ENCODE data around the gene OR2V2. TPM values are rescaled to one million over a fixed set of nuclear protein-coding genes. Genes with fewer than 3 reads are reported as not detected.

Gene OR2V2
- total and polyA plus RNA-seq, 10 of the 15 experiments (the other 5 are each of a cell fraction or from before 2014, with no cell fraction given), result 0.26 TPM; not detected in 9

GRCh38 chr5:181120761-181121160, 26.6 kb upstream of the OR2V2 start:
- Histone ChIP-seq H3K4me3 (no peak overlapping the region), H3K9ac (ENCODE audit: control insufficient read depth, insufficient read depth, low read length) (no peak overlapping the region), H4K20me1 (ENCODE audit: control insufficient read depth, insufficient read depth) (no peaks in the 10 kb centered on the region), H3K9me3 (replicated peaks; ENCODE audit: control insufficient read depth, insufficient read depth, low read length) (no peaks in the 10 kb centered on the region; the same call in 2 of the 3 replicates), H2AFZ (ENCODE audit: control insufficient read depth, low read depth, low read length) (no peak overlapping the region), H3K4me1 (ENCODE audit: control insufficient read depth, insufficient read depth, low read length) (no peaks in the 10 kb centered on the region), H3K36me3 (ENCODE audit: control insufficient read depth in 2 of 2, insufficient read depth in 2 of 2, low read length in 1 of 2) (no peaks in the 10 kb centered on the region), H3K79me2 (ENCODE audit: control insufficient read depth, insufficient read depth, low read length) (no peaks in the 10 kb centered on the region), H3K4me2 (ENCODE audit: control insufficient read depth, insufficient read depth) (no peak overlapping the region), H3K27ac (ENCODE audit: control insufficient read depth, insufficient read depth) (no peak overlapping the region), H3K27me3 (replicated peaks in 1 of 2; ENCODE audit: control insufficient read depth in 2 of 2, insufficient read depth in 2 of 2, low read length in 1 of 2) (peaks cover 0 to 3% of the 10 kb centered on the region in 2 experiments; a peak in 2 of 4 replicates)
- no peak for TF ChIP-seq STAT1 (conservative IDR thresholded peaks at IDR 0.05)
- TF ChIP-seq TBL1XR1 (IDR thresholded peaks at IDR 0.05; ENCODE audit: low read depth, low read length), result no peak
- no peak for TF ChIP-seq HDGF (IDR thresholded peaks at IDR 0.05)
- TF ChIP-seq ZNF207 (IDR thresholded peaks at IDR 0.05; ENCODE audit: borderline replicate concordance), result no peak
- TF ChIP-seq POLR2A (IDR thresholded peaks at IDR 0.05; ENCODE audit: low read depth, low read length), result no peak
- TF ChIP-seq ZNF384 (IDR thresholded peaks at IDR 0.05; ENCODE audit: borderline replicate concordance, low read depth, low read length), result no peak
- no peak for TF ChIP-seq PML (IDR thresholded peaks at IDR 0.05; ENCODE audit: low read length)
- TF ChIP-seq ESRRA (IDR thresholded peaks at IDR 0.05; ENCODE audit: low read length), result no peak
- TF ChIP-seq, protein P1, sequence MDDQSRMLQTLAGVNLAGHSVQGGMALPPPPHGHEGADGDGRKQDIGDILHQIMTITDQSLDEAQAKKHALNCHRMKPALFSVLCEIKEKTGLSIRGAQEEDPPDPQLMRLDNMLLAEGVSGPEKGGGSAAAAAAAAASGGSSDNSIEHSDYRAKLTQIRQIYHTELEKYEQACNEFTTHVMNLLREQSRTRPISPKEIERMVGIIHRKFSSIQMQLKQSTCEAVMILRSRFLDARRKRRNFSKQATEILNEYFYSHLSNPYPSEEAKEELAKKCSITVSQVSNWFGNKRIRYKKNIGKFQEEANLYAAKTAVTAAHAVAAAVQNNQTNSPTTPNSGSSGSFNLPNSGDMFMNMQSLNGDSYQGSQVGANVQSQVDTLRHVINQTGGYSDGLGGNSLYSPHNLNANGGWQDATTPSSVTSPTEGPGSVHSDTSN (IDR thresholded peaks at IDR 0.05; ENCODE audit: insufficient replicate concordance, low read depth, low read length), result no peak
- no peak for TF ChIP-seq ZBTB40 (IDR thresholded peaks at IDR 0.05; ENCODE audit: borderline replicate concordance)
- no peak for TF ChIP-seq RB1 (IDR thresholded peaks at IDR 0.05; ENCODE audit: borderline replicate concordance)
- TF ChIP-seq SRF (IDR thresholded peaks at IDR 0.05; ENCODE audit: low read depth in 2 of 2, low read length in 2 of 2), result no peak
- TF ChIP-seq MXI1 (IDR thresholded peaks at IDR 0.05; ENCODE audit: low read depth, low read length), result no peak
- no peak for TF ChIP-seq TAF1 (IDR thresholded peaks at IDR 0.05; ENCODE audit: borderline replicate concordance, low read depth, low read length)
- no peak for TF ChIP-seq HDAC6 (IDR thresholded peaks at IDR 0.05; ENCODE audit: unreplicated experiment)
- no peak for TF ChIP-seq HCFC1 (IDR thresholded peaks at IDR 0.05; ENCODE audit: low read length)
- BruUV-seq (replicated peaks), result no TSS peak
- no peak for ATAC-seq
- ChIA-PET POLR2A (no interaction called here), CTCF (no interaction called here), RAD21 (ENCODE audit: unreplicated experiment) (no interaction called here), SMC1A (ENCODE audit: uncharacterized antibody, unreplicated experiment) (interaction anchor here (1.0 kb wide), 1 partner anchor 13 kb away, joined by 3 read pairs; no protein-coding TSS in a partner anchor)
- no peak for DNase-seq (ENCODE audit: low read depth, low spot score)
- WGBS (ENCODE audit: insufficient coverage, insufficient replicate concordance, low lambda C conversion rate, missing lambda C conversion rate), result 65% methylated on average over 5 of the region's 5 CpGs
- no peak for FAIRE-seq
- intact Hi-C loops (cut with micrococcal nuclease; ENCODE audit: unreplicated experiment) (no loop called here), in situ Hi-C loops (cut with MboI) (no loop called here)
